Inflammatory macrophage treated with lipopolysaccharide for 1 hour (primary cell): Measurements from ENCODE around the gene MECR.

Experiments used
- DNase-seq, 2 donors: peaks; one replicate each; pipeline ENCODE4 v3.0.0-alpha.2; 2020 to 2022

Gene MECR

GRCh38 chr1:29201595-29202051 is 29.1 kb downstream of the MECR start:
- no peak for DNase-seq

- no peak for DNase-seq
These were observed 29.7 kb downstream of the MECR start for GRCh38 chr1:29200906-29201594.

- no peak for DNase-seq
These were observed 32.7 kb downstream of the MECR start for GRCh38 chr1:29197993-29198392.

GRCh38 chr1:29197590-29197924 is 33.2 kb downstream of the MECR start:
- no peak for DNase-seq

- no peak for DNase-seq
These were observed 33.7 kb downstream of the MECR start for GRCh38 chr1:29196863-29197589.

GRCh38 chr1:29195881-29196291 is 34.8 kb downstream of the MECR start:
- no peak for DNase-seq

- DNase-seq: no peak
These were observed 36.8 kb downstream of the MECR start for GRCh38 chr1:29193879-29194455.

- DNase-seq: no peak
These were observed 40.0 kb downstream of the MECR start for GRCh38 chr1:29190718-29191117.

GRCh38 chr1:29186707-29187106 is 44.0 kb downstream of the MECR start:
- DNase-seq: no peak

GRCh38 chr1:29186252-29186651 is 44.5 kb downstream of the MECR start:
- DNase-seq: no peak

- DNase-seq: no peak
These were observed 47.4 kb downstream of the MECR start for GRCh38 chr1:29183287-29183686.

- DNase-seq: peak; percentile 96 to 97
These were observed 49.1 kb downstream of the MECR start, which contains the start of gene SRSF4 for GRCh38 chr1:29181413-29182225. TSS of gene SRSF4 (minus strand) at chr1:29181900. CDS start at chr1:29181752, 148 bp downstream.

GRCh38 chr1:29180497-29181412 is 50.0 kb downstream of the MECR start:
- DNase-seq: peak in 1 of 2 donors; percentile 29

GRCh38 chr1:29179641-29180184 is 51.0 kb downstream of the MECR start:
- peak; percentile 50 to 60 for DNase-seq

- DNase-seq: no peak
These were observed 53.6 kb downstream of the MECR start for GRCh38 chr1:29177022-29177705.

- no peak for DNase-seq
These were observed 54.2 kb downstream of the MECR start for GRCh38 chr1:29176576-29176975.

GRCh38 chr1:29172415-29172939 is 58.3 kb downstream of the MECR start:
- DNase-seq: no peak

- no peak for DNase-seq
These were observed 59.2 kb downstream of the MECR start for GRCh38 chr1:29171521-29171920.

GRCh38 chr1:29171089-29171488 is 59.6 kb downstream of the MECR start:
- DNase-seq: no peak

- DNase-seq: peak in 1 of 2 donors; percentile 6
These were observed 60.8 kb downstream of the MECR start for GRCh38 chr1:29169976-29170375.

- DNase-seq: no peak
These were observed 62.8 kb downstream of the MECR start for GRCh38 chr1:29167904-29168303.
